Measurements from ENCODE around the gene PSMA6. TPM values are rescaled to one million over a fixed set of nuclear protein-coding genes. Genes with fewer than 3 reads are reported as not detected.

The PSMA6 gene
- total and polyA plus RNA-seq, 2 of the 13 experiments (the other 11 are each of a cell fraction or from before 2014, with no cell fraction given): 525 to 1,109 TPM

DNA sequence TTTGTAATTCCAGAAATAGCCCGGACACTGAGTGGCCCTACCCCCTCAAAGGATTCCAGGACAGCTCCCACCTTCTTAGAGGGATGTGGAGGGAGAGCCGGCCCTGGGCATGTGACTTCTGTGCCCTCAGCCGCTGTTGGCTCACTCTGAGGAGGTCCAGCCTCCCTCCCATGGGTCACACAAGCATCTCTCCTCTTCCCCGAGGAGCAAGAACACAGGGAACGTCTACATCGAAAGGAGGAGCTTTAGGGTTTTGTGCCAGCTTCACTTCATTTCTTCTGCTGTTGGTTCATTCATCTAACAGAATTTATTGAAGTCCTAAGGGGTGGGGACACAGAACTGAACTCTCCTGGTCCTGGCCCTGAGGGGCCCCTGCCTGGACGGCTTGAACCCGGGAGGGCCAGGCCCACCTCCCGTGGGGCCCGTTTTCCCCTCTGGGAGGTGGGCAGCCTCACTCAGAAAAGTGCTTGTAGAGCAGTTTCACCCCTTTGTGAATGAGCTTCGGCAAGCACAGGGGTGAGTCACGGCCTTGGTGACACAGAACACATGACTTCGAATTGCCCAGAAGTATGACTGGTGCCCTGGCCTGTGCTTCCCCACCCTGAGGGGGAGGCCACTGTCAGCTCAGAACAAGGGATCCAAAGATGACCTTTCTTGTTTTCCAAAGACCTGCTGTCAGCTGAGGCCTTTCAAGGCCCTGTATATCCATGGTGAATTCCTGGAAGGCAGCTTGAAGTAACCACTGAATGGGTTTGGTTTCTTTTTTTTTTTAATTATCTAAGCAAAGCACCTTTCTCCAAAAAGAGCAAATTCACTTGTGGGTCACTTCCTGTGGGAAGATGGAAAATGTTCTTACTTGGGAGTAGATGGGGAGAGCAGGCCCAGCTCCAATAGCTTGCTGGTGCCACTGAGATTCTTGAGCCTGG, 73.2 kb downstream of the PSMA6 start (continued):
- TF ChIP-seq, protein P1, sequence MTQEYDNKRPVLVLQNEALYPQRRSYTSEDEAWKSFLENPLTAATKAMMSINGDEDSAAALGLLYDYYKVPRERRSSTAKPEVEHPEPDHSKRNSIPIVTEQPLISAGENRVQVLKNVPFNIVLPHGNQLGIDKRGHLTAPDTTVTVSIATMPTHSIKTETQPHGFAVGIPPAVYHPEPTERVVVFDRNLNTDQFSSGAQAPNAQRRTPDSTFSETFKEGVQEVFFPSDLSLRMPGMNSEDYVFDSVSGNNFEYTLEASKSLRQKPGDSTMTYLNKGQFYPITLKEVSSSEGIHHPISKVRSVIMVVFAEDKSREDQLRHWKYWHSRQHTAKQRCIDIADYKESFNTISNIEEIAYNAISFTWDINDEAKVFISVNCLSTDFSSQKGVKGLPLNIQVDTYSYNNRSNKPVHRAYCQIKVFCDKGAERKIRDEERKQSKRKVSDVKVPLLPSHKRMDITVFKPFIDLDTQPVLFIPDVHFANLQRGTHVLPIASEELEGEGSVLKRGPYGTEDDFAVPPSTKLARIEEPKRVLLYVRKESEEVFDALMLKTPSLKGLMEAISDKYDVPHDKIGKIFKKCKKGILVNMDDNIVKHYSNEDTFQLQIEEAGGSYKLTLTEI (CRISPR knock-in tag; conservative IDR thresholded peaks at IDR 0.05): no peak
- TF ChIP-seq ZNF775 (CRISPR knock-in tag; IDR thresholded peaks at IDR 0.05; ENCODE audit: borderline replicate concordance) (no peak), NFYB (CRISPR knock-in tag; IDR thresholded peaks at IDR 0.05) (no peak; the same call in 1 of the 2 replicates), ELF1 (CRISPR knock-in tag; IDR thresholded peaks at IDR 0.05) (peak; percentile 50), NKX3-1 (CRISPR knock-in tag; IDR thresholded peaks at IDR 0.05) (peak; percentile 84), TCF12 (IDR thresholded peaks at IDR 0.05) (no peak), TCF12 (CRISPR knock-in tag; IDR thresholded peaks at IDR 0.05) (no peak), MTF1 (CRISPR knock-in tag; IDR thresholded peaks at IDR 0.05) (no peak), BRD4 (CRISPR knock-in tag; IDR thresholded peaks at IDR 0.05) (no peak), ZNF878 (CRISPR knock-in tag; IDR thresholded peaks at IDR 0.05) (peak; percentile 96), MTA3 (CRISPR knock-in tag; IDR thresholded peaks at IDR 0.05) (no peak), ZNF891 (CRISPR knock-in tag; IDR thresholded peaks at IDR 0.05) (no peak), REPIN1 (CRISPR knock-in tag; IDR thresholded peaks at IDR 0.05; ENCODE audit: borderline replicate concordance, low read depth) (peak; percentile 83; the same call in 1 of the 2 replicates), POLR2AphosphoS2 (IDR thresholded peaks at IDR 0.05; ENCODE audit: low read depth, low read length) (no peak)
- TF ChIP-seq, protein P2, sequence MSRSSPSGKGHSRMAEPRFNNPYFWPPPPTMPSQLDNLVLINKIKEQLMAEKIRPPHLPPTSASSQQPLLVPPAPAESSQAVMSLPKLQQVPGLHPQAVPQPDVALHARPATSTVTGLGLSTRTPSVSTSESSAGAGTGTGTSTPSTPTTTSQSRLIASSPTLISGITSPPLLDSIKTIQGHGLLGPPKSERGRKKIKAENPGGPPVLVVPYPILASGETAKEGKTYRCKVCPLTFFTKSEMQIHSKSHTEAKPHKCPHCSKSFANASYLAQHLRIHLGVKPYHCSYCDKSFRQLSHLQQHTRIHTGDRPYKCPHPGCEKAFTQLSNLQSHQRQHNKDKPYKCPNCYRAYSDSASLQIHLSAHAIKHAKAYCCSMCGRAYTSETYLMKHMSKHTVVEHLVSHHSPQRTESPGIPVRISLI (CRISPR knock-in tag; IDR thresholded peaks at IDR 0.05; ENCODE audit: borderline replicate concordance): peak; percentile 76; the same call in 1 of the 2 replicates
- TF ChIP-seq, protein P3, sequence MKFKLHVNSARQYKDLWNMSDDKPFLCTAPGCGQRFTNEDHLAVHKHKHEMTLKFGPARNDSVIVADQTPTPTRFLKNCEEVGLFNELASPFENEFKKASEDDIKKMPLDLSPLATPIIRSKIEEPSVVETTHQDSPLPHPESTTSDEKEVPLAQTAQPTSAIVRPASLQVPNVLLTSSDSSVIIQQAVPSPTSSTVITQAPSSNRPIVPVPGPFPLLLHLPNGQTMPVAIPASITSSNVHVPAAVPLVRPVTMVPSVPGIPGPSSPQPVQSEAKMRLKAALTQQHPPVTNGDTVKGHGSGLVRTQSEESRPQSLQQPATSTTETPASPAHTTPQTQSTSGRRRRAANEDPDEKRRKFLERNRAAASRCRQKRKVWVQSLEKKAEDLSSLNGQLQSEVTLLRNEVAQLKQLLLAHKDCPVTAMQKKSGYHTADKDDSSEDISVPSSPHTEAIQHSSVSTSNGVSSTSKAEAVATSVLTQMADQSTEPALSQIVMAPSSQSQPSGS (CRISPR knock-in tag; IDR thresholded peaks at IDR 0.05): 0 out of 2 replicates have a peak, but pooled peaks have one; percentile 45
- TF ChIP-seq, protein P4, sequence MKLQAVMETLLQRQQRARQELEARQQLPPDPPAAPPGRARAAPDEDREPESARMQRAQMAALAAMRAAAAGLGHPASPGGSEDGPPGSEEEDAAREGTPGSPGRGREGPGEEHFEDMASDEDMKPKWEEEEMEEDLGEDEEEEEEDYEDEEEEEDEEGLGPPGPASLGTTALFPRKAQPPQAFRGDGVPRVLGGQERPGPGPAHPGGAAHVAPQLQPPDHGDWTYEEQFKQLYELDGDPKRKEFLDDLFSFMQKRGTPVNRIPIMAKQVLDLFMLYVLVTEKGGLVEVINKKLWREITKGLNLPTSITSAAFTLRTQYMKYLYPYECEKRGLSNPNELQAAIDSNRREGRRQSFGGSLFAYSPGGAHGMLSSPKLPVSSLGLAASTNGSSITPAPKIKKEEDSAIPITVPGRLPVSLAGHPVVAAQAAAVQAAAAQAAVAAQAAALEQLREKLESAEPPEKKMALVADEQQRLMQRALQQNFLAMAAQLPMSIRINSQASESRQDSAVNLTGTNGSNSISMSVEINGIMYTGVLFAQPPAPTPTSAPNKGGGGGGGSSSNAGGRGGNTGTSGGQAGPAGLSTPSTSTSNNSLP (IDR thresholded peaks at IDR 0.05; ENCODE audit: low read depth, low read length): no peak
- TF ChIP-seq, protein P5, sequence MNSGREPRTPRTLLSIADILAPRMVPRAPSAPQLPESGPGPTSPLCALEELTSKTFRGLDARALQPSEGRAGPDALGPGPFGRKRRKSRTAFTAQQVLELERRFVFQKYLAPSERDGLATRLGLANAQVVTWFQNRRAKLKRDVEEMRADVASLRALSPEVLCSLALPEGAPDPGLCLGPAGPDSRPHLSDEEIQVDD (CRISPR knock-in tag; IDR thresholded peaks at IDR 0.05; ENCODE audit: borderline replicate concordance): peak; percentile 89; the same call in 1 of the 2 replicates
- TF ChIP-seq, protein P6, sequence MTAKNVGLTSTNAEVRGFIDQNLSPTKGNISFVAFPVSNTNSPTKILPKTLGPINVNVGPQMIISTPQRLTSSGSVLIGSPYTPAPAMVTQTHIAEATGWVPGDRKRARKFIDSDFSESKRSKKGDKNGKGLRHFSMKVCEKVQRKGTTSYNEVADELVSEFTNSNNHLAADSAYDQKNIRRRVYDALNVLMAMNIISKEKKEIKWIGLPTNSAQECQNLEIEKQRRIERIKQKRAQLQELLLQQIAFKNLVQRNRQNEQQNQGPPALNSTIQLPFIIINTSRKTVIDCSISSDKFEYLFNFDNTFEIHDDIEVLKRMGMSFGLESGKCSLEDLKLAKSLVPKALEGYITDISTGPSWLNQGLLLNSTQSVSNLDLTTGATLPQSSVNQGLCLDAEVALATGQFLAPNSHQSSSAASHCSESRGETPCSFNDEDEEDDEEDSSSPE (CRISPR knock-in tag; IDR thresholded peaks at IDR 0.05): peak; percentile 88
- TF ChIP-seq, protein P7, sequence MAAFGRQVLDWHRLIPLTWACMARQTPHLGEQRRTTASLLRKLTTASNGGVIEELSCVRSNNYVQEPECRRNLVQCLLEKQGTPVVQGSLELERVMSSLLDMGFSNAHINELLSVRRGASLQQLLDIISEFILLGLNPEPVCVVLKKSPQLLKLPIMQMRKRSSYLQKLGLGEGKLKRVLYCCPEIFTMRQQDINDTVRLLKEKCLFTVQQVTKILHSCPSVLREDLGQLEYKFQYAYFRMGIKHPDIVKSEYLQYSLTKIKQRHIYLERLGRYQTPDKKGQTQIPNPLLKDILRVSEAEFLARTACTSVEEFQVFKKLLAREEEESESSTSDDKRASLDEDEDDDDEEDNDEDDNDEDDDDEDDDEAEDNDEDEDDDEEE (CRISPR knock-in tag; IDR thresholded peaks at IDR 0.05): peak; percentile 41; the same call in 1 of the 2 replicates
